Activated CD8-positive, alpha-beta memory T cell treated with anti-CD3 and anti-CD28 coated beads for 48 hours (primary cell): Measurements from ENCODE around the gene TNFRSF13B.
"Not testable (repeated sequence)": the region's sequence is repeated elsewhere in the genome, so short reads cannot be mapped to it uniquely, and the experiment has no call there.

Experiments used
- DNase-seq, 3 experiments: peaks; one replicate each; pipeline ENCODE4 v3.0.0-alpha.2; 2020; ENCODE audit warnings: low read depth in 2 of 3, low spot score in 2 of 3

Gene TNFRSF13B

GRCh38 chr17:16911141-16911937 is 60.6 kb downstream of the TNFRSF13B start:
- DNase-seq, result no peak

DNA sequence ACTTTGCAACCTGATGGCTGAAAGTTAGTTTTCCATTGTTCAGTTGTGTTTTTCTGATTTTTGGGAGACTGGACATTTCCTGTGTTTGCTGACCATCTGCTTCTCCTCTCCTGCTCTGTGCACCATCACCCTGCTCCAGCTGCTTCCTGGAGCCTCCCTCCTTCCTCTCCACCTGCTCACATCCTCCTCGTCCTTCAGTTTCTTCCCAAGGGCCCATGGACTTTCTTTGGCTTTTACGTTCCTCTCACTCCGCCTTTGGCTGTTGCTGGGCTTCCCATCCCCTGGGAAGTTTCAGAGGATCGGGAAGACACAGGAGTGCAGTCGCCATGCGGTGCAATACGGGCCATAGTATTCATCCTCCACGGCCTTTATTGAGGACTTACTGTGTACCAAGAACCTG is 61.6 kb downstream of the TNFRSF13B start:
- no peak for DNase-seq

GRCh38 chr17:16909472-16910246 is 62.3 kb downstream of the TNFRSF13B start:
- no peak for DNase-seq

- no peak for DNase-seq
Measured at GRCh38 chr17:16908273-16908672, 63.6 kb downstream of the TNFRSF13B start.

DNA sequence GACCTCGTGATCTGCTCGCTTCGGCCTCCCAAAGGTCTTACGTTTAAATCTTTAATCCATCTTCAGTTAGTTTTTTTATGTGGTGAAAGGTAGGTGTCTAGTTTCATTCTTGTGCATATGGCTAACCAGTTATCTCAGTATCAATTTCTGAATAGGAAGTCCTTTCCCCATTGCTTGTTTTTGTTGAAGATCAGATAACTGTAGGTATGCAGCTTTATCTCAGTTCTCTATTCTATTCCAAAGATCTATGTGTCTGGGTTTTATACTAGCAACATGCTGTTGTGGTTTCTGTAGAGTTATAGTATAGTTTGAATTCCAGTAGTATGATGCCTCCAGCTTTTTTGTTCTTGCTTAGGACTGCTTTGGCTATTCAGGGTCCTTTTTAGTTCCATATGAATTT is 65.2 kb downstream of the TNFRSF13B start:
- no peak for DNase-seq

DNA sequence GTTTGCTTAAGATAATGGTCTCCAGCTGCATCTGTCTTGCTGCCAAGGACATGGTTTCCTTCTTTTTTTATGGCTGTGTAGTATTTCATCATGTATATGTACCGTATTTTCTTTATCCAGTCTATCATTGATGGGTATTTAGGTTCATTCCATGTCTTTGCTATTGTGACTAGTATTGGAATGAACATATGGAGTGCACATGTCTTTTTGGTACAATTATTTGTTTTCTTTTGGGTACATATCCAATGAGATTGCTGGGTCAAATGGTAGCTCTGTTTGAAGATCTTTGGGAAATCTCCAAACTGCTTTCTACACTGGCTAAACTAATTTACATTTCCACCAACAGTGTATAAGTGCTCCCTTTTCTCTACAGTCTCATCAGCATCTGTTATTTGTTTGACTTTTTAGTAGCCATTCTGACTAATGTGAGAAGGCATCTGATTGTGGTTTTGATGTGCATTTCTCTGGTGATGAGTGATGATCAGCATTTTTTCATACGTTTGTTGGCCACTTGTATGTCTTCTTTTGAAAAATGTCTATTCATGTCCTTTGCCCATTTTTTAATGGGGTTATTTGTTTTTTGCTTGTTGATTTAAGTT is 66.2 kb downstream of the TNFRSF13B start:
- DNase-seq, result no peak

DNA sequence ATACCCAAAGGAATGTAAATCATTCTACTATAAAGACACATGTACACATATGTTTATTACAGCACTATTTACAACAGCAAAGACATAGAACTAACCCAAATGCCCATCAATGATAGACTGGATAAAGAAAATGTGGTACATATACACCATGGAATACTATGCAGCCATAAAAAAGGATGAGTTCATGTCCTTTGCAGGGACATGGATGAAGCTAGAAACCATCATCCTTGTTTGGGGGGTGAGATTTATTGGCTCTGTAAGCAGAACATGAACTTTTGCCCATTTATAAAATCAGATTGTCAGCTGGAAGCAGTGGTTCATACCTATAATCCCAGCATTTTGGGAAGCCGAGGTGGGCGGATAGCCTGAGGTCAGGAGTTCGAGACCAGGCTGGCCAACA is 68.8 kb downstream of the TNFRSF13B start:
- not testable (repeated sequence) for DNase-seq

- DNase-seq, result no peak
Measured at GRCh38 chr17:16900288-16900882, 71.5 kb downstream of the TNFRSF13B start.

- DNase-seq, result not testable (repeated sequence)
Measured at GRCh38 chr17:16897211-16897896, 74.6 kb downstream of the TNFRSF13B start.

GRCh38 chr17:16896235-16896634 is 75.7 kb downstream of the TNFRSF13B start:
- DNase-seq, result not testable (repeated sequence)

DNA sequence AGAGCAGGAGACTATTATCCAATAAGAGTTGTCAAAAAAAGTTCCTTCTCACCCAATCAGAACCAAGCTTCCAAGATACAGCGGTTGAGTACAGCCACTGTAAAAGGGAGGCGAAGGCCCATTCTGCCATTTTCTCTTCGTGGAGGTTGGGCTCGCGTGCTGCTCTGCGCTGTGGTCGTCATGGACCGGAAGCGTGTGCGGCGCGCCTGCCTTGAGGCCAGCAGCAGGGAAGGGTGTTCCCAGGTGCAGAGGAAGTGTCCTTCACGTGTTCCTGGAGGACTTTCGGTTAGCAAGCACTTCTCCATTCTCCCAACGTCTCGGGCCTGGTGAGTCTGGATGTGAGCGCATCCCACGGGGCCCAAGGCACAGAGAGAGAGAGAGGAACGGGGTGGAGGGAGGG is 78.4 kb downstream of the TNFRSF13B start:
- DNase-seq, result not testable (repeated sequence)

DNA sequence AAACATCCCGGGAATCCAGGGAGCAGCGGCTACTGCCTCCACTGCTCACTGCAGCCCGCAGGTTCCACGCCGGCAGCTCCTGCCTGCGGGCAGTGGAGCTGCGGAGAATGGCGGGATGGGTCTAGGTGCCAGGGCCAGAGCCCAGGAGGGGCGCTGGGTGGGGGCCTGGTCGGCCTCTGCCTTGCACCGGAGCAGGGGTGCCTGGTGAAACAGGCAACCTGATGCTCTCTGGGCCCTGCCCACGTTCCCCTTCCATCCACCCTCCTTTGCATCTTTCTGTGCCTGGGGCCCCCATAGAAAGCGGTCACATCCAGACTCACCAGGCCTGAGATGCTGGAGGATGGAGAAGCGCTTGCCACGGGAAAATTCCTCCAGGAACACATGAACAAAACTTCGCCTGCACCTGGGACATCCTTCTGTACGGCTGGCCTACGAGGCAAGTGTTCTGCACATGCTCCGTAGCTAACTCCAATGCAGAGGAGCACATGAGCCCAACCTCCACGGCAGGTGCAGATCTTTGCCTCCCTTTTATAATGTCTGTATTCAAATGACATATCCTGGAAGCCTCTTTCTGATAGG is 79.0 kb downstream of the TNFRSF13B start:
- DNase-seq, result not testable (repeated sequence)

DNA sequence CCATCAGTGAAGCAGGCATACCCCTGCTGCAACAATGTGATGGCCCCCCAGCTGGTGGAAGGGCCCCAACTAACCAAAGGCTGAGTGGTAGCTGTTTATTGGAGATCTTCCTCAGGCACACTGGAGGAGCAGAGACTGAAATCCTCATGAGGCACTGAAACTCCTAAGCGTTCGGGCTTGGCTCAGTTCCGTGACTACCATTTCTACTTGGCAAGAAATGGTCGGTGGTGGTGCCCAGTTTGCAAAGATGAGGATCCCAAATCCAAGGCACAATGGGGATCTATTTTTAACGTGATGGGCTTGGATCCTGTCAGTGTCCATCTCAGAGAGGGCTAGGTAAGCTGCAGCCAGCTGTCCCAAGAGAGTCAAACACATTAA is 82.8 kb downstream of the TNFRSF13B start:
- no peak for DNase-seq
